Fibroblast of lung (primary cell): ENCODE results near the gene SYNDIG1L.

Source experiments
- CTCF ChIP-seq, 2 donors: IDR thresholded peaks in 1 of 2; conservative IDR thresholded peaks in 1 of 2; 1 replicate in 1 of 2; 2 replicates in 1 of 2; pipeline ENCODE4 v1.5.1; 2011 to 2012; ENCODE audit warnings: low read length in 2 of 2, control low read depth in 1 of 2, inconsistent platforms in 1 of 2, low read depth in 1 of 2, mild to moderate bottlenecking in 1 of 2
- EZH2 ChIP-seq: IDR thresholded peaks from 2 replicates; pipeline ENCODE4 v1.5.1; 2012; ENCODE audit warnings: low read length, control low read depth, mild to moderate bottlenecking; ENCODE audit errors: missing control alignments

DNA sequence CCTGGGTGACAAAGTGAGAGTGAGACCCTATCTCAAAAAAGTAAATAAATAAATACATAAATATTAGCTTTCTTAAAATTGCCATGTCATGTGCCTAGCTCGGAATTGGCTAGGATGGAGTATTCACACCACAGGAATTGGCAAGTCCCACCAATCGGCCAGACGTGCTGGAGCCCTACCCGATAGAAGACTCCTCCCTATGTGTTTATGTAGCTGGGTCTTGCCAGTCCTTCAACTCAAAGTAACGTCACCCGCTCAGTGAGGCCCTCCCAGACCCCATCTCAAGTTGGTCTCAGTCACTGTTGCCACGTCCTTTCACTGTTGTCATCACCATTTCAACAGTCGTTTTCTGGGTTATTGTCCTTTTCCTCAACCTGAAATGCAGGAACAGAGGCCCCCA lies 57.6 kb downstream of the SYNDIG1L start:
- TF ChIP-seq CTCF (conservative IDR thresholded peaks at IDR 0.05 in 1 of 2, IDR thresholded peaks at IDR 0.05 in 1 of 2; ENCODE audit: low read depth in 1 of 2, low read length in 2 of 2) (no peak), EZH2 (no peak)
